Upper lobe of right lung (tissue), 1 donor: ENCODE measurements around the gene ZNF652. TPM values are rescaled to one million over a fixed set of nuclear protein-coding genes. Genes with fewer than 3 reads are reported as not detected.
A peak's percentile ranks its signal among the peaks of the same experiment; 100 is the strongest.
"Not testable (repeated sequence)": the region's sequence is repeated elsewhere in the genome, so short reads cannot be mapped to it uniquely, and the experiment has no call there.

ENCODE experiments used
- ATAC-seq: fragments of 200-7000 bp; cut with Tn5 transposase; one replicate; pipeline ENCODE4 v1.9.1; 2020; ENCODE audit warnings: mild to moderate bottlenecking, moderate library complexity
- DNase-seq: peaks from one replicate; pipeline ENCODE4 v3.0.0-alpha.2; 2020
- H3K27ac ChIP-seq: fragments of 200-600 bp; one replicate; pipeline ENCODE4 v1.8.0; 2022
- H3K27me3 ChIP-seq: fragments of 200-600 bp; one replicate; pipeline ENCODE4 v1.8.0; 2022; ENCODE audit warnings: mild to moderate bottlenecking
- H3K36me3 ChIP-seq: fragments of 200-600 bp; one replicate; pipeline ENCODE4 v1.8.0; 2022
- H3K4me1 ChIP-seq: fragments of 200-600 bp; one replicate; pipeline ENCODE4 v1.8.0; 2022
- H3K4me3 ChIP-seq: fragments of 200-600 bp; one replicate; pipeline ENCODE4 v1.8.0; 2022; ENCODE audit warnings: mild to moderate bottlenecking
- H3K9me3 ChIP-seq: fragments of 200-600 bp; one replicate; pipeline ENCODE4 v1.8.0; 2022
- CTCF ChIP-seq: fragments of 200-600 bp; IDR thresholded peaks from one replicate; pipeline ENCODE4 v1.8.0; 2022; ENCODE audit warnings: antibody characterized with exemption
- intact Hi-C: fragments of 100-400 bp; cut with DNase I; formaldehyde crosslinking; loops from one replicate; pipeline ENCODE4 v1.11.0; 2022
- total RNA-seq: library from RNA; stranded (reverse); fragmentation: NEBNext Ultra II Directional; extraction: Animal tissue kit (Norgen Biotek cat#: 25700); gene quantifications from one replicate; pipeline ENCODE4 v1.2.1, GENCODE V29; 2021
- donor health status: DM: no; HTN: yes; CAD: no; lungs with severe emphysema.

Gene ZNF652
- total RNA-seq, 1 donor from 2014 or later, result 49.8 TPM

- DNase-seq (no peak), ATAC-seq (no peak)
- Histone ChIP-seq H3K4me1 (no peaks in the 10 kb centered on the region), H3K36me3 (no peaks in the 10 kb centered on the region), H3K9me3 (no peaks in the 10 kb centered on the region), H3K27ac (no peak overlapping the region), H3K4me3 (no peak overlapping the region), H3K27me3 (no peaks in the 10 kb centered on the region)
- TF ChIP-seq CTCF, result no peak
- intact Hi-C loops, result no loop called here
These were observed 94.1 kb downstream of the ZNF652 start for GRCh38 chr17:49267912-49268311.

GRCh38 chr17:49266233-49266632 lies 95.8 kb downstream of the ZNF652 start:
- ATAC-seq (no peak), DNase-seq (no peak)
- H3K4me3 ChIP-seq, result no peak overlapping the region
- intact Hi-C loops, result no loop called here
- H3K9me3 ChIP-seq, result no peaks in the 10 kb centered on the region
- H3K4me1 ChIP-seq, result no peaks in the 10 kb centered on the region
- TF ChIP-seq CTCF, result no peak
- H3K36me3 ChIP-seq, result no peaks in the 10 kb centered on the region
- H3K27me3 ChIP-seq, result no peaks in the 10 kb centered on the region
- no peak overlapping the region for H3K27ac ChIP-seq

- H3K9me3 ChIP-seq, H3K4me3 ChIP-seq, intact Hi-C loops, H3K27ac ChIP-seq, H3K36me3 ChIP-seq, H3K4me1 ChIP-seq, ATAC-seq, DNase-seq, H3K27me3 ChIP-seq: not testable (repeated sequence)
These were observed 100.5 kb downstream of the ZNF652 start for GRCh38 chr17:49261540-49261939.

- peak overlapping the region; percentile 60 for H3K4me3 ChIP-seq
- no peaks in the 10 kb centered on the region for H3K27me3 ChIP-seq
- DNase-seq, result no peak
- peak overlapping the region; percentile 78 for H3K27ac ChIP-seq
- TF ChIP-seq CTCF, result no peak
- intact Hi-C loops, result no loop called here
- H3K36me3 ChIP-seq, result no peaks in the 10 kb centered on the region
- no peaks in the 10 kb centered on the region for H3K9me3 ChIP-seq
- no peak for ATAC-seq
- peaks cover 5% of the 10 kb centered on the region for H3K4me1 ChIP-seq
These were observed 101.2 kb downstream of the ZNF652 start for GRCh38 chr17:49260817-49261291.

- TF ChIP-seq CTCF, result no peak
- Histone ChIP-seq H3K4me1 (peaks cover 5% of the 10 kb centered on the region), H3K27me3 (no peaks in the 10 kb centered on the region), H3K27ac (peak overlapping the region; percentile 78), H3K36me3 (no peaks in the 10 kb centered on the region), H3K4me3 (peak overlapping the region; percentile 60), H3K9me3 (no peaks in the 10 kb centered on the region)
- DNase-seq (peak; percentile 87), ATAC-seq (peak; percentile 90)
- intact Hi-C loops, result no loop called here
These were observed 101.8 kb downstream of the ZNF652 start for GRCh38 chr17:49260011-49260816.

- Histone ChIP-seq H3K9me3 (no peaks in the 10 kb centered on the region), H3K36me3 (no peaks in the 10 kb centered on the region), H3K27me3 (no peaks in the 10 kb centered on the region), H3K27ac (peak overlapping the region; percentile 78), H3K4me1 (peaks cover 5% of the 10 kb centered on the region), H3K4me3 (peak overlapping the region; percentile 60)
- DNase-seq (no peak), ATAC-seq (no peak)
- no peak for TF ChIP-seq CTCF
- intact Hi-C loops, result no loop called here
These were observed 102.4 kb downstream of the ZNF652 start for GRCh38 chr17:49259663-49260010.
